GM19023 (cell line): ENCODE results near the gene AXIN1.

Experiments
- ATAC-seq: cut with Tn5 transposase; IDR thresholded peaks from one replicate; pipeline ENCODE4 v1.9.1; 2021; ENCODE audit warnings: mild to moderate bottlenecking, moderate library complexity; ENCODE audit not compliant: unreplicated experiment

The AXIN1 gene

GRCh38 chr16:307691-308312, 44.7 kb downstream of the AXIN1 start:
- no peak for ATAC-seq

GRCh38 chr16:306911-307370, 45.6 kb downstream of the AXIN1 start:
- no peak for ATAC-seq

- ATAC-seq, result no peak
These were observed 46.5 kb downstream of the AXIN1 start for GRCh38 chr16:305916-306626.

- no peak for ATAC-seq
These were observed 48.6 kb downstream of the AXIN1 start for GRCh38 chr16:303760-304505.

GRCh38 chr16:301950-302349, 50.6 kb downstream of the AXIN1 start:
- no peak for ATAC-seq

GRCh38 chr16:301235-301634, 51.3 kb downstream of the AXIN1 start:
- no peak for ATAC-seq

GRCh38 chr16:297832-298231, 54.7 kb downstream of the AXIN1 start:
- ATAC-seq, result no peak

GRCh38 chr16:296806-297510, 55.6 kb downstream of the AXIN1 start:
- ATAC-seq, result no peak

- no peak for ATAC-seq
These were observed 56.2 kb downstream of the AXIN1 start for GRCh38 chr16:296276-296675.

GRCh38 chr16:293043-293775, 59.3 kb downstream of the AXIN1 start:
- no peak for ATAC-seq

- no peak for ATAC-seq
These were observed 61.0 kb downstream of the AXIN1 start for GRCh38 chr16:291539-291938.

GRCh38 chr16:290681-291405, 61.7 kb downstream of the AXIN1 start:
- ATAC-seq, result no peak

- ATAC-seq, result no peak
These were observed 62.4 kb downstream of the AXIN1 start for GRCh38 chr16:290015-290680.

- ATAC-seq, result no peak
These were observed 63.0 kb downstream of the AXIN1 start for GRCh38 chr16:289395-289997.

- no peak for ATAC-seq
These were observed 64.3 kb downstream of the AXIN1 start for GRCh38 chr16:287981-288920.

- no peak for ATAC-seq
These were observed 65.2 kb downstream of the AXIN1 start for GRCh38 chr16:287298-287811.

- ATAC-seq, result no peak
These were observed 65.8 kb downstream of the AXIN1 start for GRCh38 chr16:286491-287297.
